Measurements from ENCODE around the gene PRPF4.

DNA sequence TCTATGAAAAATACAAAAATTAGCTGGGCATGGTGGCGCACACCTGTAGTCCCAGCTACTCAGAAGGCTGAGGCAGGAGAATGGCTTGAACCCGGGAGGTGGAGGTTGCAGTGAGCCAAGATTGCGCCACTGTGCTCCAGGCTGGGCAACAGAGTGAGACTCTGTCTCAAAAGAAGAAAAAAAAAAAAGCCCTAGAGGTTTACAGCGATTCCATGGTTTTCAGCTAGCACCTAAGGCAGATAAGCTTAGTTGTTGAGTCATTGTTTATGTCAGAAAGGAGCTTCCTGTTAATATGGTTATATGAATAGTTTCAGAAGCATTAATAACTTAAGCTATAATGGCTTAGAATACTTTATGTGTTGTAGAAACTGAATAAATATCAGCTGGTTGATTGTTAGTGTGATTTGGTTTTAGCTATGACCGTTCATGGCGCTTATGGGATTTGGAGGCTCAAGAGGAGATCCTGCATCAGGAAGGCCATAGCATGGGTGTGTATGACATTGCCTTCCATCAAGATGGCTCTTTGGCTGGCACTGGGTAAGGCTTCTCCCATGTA, 14.7 kb downstream of the PRPF4 start:
- TF ChIP-seq, protein P1, sequence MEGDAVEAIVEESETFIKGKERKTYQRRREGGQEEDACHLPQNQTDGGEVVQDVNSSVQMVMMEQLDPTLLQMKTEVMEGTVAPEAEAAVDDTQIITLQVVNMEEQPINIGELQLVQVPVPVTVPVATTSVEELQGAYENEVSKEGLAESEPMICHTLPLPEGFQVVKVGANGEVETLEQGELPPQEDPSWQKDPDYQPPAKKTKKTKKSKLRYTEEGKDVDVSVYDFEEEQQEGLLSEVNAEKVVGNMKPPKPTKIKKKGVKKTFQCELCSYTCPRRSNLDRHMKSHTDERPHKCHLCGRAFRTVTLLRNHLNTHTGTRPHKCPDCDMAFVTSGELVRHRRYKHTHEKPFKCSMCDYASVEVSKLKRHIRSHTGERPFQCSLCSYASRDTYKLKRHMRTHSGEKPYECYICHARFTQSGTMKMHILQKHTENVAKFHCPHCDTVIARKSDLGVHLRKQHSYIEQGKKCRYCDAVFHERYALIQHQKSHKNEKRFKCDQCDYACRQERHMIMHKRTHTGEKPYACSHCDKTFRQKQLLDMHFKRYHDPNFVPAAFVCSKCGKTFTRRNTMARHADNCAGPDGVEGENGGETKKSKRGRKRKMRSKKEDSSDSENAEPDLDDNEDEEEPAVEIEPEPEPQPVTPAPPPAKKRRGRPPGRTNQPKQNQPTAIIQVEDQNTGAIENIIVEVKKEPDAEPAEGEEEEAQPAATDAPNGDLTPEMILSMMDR (IDR thresholded peaks at IDR 0.05) = no peak
- no peak for TF ChIP-seq POLR2A (IDR thresholded peaks at IDR 0.05)

All from vagina (tissue), 2 donors.